CD8-positive, alpha-beta memory T cell (primary cell): ENCODE data around the gene PLCB2. TPM values are rescaled to one million over a fixed set of nuclear protein-coding genes. Genes with fewer than 3 reads are reported as not detected.

ENCODE experiments used
- CTCF ChIA-PET: fragments of 350-600 bp; sonication (Branson Sonifier 250); formaldehyde crosslinking; loops from one replicate; lab custom pipeline; 2021; ENCODE audit warnings: antibody characterized with exemption; lab: Charles Lee
- POLR2A ChIA-PET: fragments of 350-600 bp; sonication (Branson Sonifier 250); formaldehyde crosslinking; loops from one replicate; lab custom pipeline; 2021; ENCODE audit warnings: antibody characterized with exemption; lab: Charles Lee
- DNase-seq, 5 donors: peaks; one replicate each; pipeline versions ENCODE4 v3.0.0 to v3.0.0-alpha.2; 2020 to 2022; ENCODE audit warnings: mixed read lengths in 1 of 5
- H3K27ac ChIP-seq: one replicate; pipeline ENCODE4 v1.7.0; 2013; ENCODE audit warnings: low read depth, mild to moderate bottlenecking, low read length, moderate library complexity
- H3K27me3 ChIP-seq: 2 replicates; pipeline ENCODE4 v1.7.0; 2013; ENCODE audit warnings: low read length, mild to moderate bottlenecking; ENCODE audit not compliant: insufficient read depth, poor library complexity, severe bottlenecking
- H3K36me3 ChIP-seq: 2 replicates; pipeline ENCODE4 v1.7.0; 2013; ENCODE audit warnings: mild to moderate bottlenecking, low read length, moderate library complexity; ENCODE audit not compliant: insufficient read depth
- H3K4me1 ChIP-seq: 2 replicates; pipeline ENCODE4 v1.7.0; 2013; ENCODE audit warnings: mild to moderate bottlenecking, low read length, moderate library complexity; ENCODE audit not compliant: insufficient read depth
- H3K4me3 ChIP-seq: 2 replicates; pipeline ENCODE4 v1.7.0; 2013; ENCODE audit warnings: mild to moderate bottlenecking, low read length
- H3K9me3 ChIP-seq: 2 replicates; pipeline ENCODE4 v1.7.0; 2013; ENCODE audit warnings: mild to moderate bottlenecking, low read length
- H3K27ac Mint-ChIP-seq, 8 donors: one replicate each; pipeline ENCODE4 v1.8.0; 2020 to 2021; ENCODE audit warnings: mixed read lengths in 8 of 8, mild to moderate bottlenecking in 6 of 8, inconsistent platforms in 3 of 8, moderate library complexity in 3 of 8
- H3K27me3 Mint-ChIP-seq, 2 donors: one replicate each; pipeline ENCODE4 v1.8.0; 2020 to 2021; ENCODE audit warnings: mixed read lengths in 2 of 2, mild to moderate bottlenecking in 1 of 2, moderate library complexity in 1 of 2
- H3K36me3 Mint-ChIP-seq, 3 donors: one replicate each; pipeline ENCODE4 v1.8.0; 2020 to 2021; ENCODE audit warnings: mixed read lengths in 3 of 3, inconsistent platforms in 1 of 3, mild to moderate bottlenecking in 1 of 3
- H3K4me1 Mint-ChIP-seq, 3 donors: one replicate each; pipeline ENCODE4 v1.8.0; 2020 to 2021; ENCODE audit warnings: mixed read lengths in 3 of 3, inconsistent platforms in 1 of 3, mild to moderate bottlenecking in 1 of 3
- H3K4me3 Mint-ChIP-seq, 7 donors: one replicate each; pipeline ENCODE4 v1.8.0; 2020 to 2021; ENCODE audit warnings: mixed read lengths in 7 of 7, mild to moderate bottlenecking in 6 of 7, moderate library complexity in 4 of 7, inconsistent platforms in 2 of 7
- H3K9me3 Mint-ChIP-seq, 5 donors: one replicate each; pipeline ENCODE4 v1.8.0; 2020 to 2022; ENCODE audit warnings: mixed read lengths in 5 of 5, mild to moderate bottlenecking in 3 of 5, moderate library complexity in 2 of 5, inconsistent platforms in 1 of 5
- polyA plus RNA-seq: library from polyadenylated mRNA; unstranded; fragments of 300-500 nt; fragmentation: Illumina TruSeq; gene quantifications from one replicate; pipeline ENCODE4 v1.2.3, GENCODE V29; 2021
- total RNA-seq, 2 experiments: library from RNA; stranded (reverse); gene quantifications; one replicate each; pipeline ENCODE4 v1.2.3, GENCODE V29; 2021

Gene PLCB2
- total and polyA plus RNA-seq, 3 experiments from 2014 or later = 34.8 to 57.7 (median 57.3) TPM

DNA sequence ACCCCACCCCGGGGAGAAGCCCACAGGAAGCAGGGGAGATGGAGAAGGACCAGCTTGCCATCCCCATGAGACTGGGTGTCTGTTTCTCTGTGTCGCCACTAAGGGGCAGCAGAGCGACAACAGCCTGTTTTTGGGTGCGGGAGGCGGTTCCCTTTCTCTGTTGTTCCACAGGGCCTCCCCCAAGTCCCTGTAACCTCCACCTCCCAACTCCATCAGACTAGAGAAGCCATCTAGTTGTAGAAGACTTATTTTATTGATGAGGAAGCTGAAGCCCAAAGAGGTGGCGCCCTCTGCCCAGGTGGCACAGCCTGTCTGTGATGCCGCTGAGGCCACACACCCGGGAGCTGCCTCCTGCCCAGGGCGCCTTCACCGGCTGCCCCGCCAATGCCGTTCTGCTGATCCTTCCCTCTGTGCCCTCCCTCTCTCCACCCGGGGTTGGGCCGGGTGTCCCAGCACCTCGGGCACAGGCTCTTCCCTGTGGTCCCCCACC lies 36.9 kb upstream of the PLCB2 start:
- no peaks in the 10 kb centered on the region for H3K27me3 Mint-ChIP-seq
- peaks cover 8% of the 10 kb centered on the region for H3K4me1 ChIP-seq
- no peaks in the 10 kb centered on the region for H3K4me1 Mint-ChIP-seq
- peak overlapping the region in 1 of 8 donors; percentile 43 for H3K27ac Mint-ChIP-seq
- H3K27ac ChIP-seq = no peak overlapping the region
- DNase-seq = peak; percentile 51 to 76 (median 62)
- ChIA-PET POLR2A (interaction anchor here (0.7 to 1.0 kb wide), 2 partner anchors 19 to 78 kb away, joined by 3 read pairs; no protein-coding TSS in a partner anchor), CTCF (interaction anchor here (0.7 to 12.4 kb wide), 33 partner anchors 9 to 573 kb away, joined by 3 to 268 read pairs (median 5); partner anchors contain the start of genes BAHD1, DISP2, INAFM2 and IVD)
- no peaks in the 10 kb centered on the region for H3K9me3 Mint-ChIP-seq
- H3K9me3 ChIP-seq = no peaks in the 10 kb centered on the region
- no peak overlapping the region for H3K4me3 ChIP-seq
- H3K36me3 Mint-ChIP-seq = no peaks in the 10 kb centered on the region
- H3K27me3 ChIP-seq = no peaks in the 10 kb centered on the region
- no peaks in the 10 kb centered on the region for H3K36me3 ChIP-seq
- no peak overlapping the region for H3K4me3 Mint-ChIP-seq

- peak overlapping the region in 1 of 8 donors; percentile 43 for H3K27ac Mint-ChIP-seq
Measured at GRCh38 chr15:40344217-40344616, 36.5 kb upstream of the PLCB2 start.

GRCh38 chr15:40343512-40343911 lies 35.8 kb upstream of the PLCB2 start:
- no peaks in the 10 kb centered on the region for H3K9me3 ChIP-seq
- peaks cover 8% of the 10 kb centered on the region for H3K4me1 ChIP-seq
- H3K27ac Mint-ChIP-seq = no peak overlapping the region
- H3K4me3 ChIP-seq = no peak overlapping the region
- H3K4me1 Mint-ChIP-seq = no peaks in the 10 kb centered on the region
- H3K27me3 Mint-ChIP-seq = no peaks in the 10 kb centered on the region
- H3K36me3 ChIP-seq = no peaks in the 10 kb centered on the region
- no peak overlapping the region for H3K4me3 Mint-ChIP-seq
- ChIA-PET POLR2A (no interaction called here), CTCF (interaction anchor here (1.3 to 12.4 kb wide), 18 partner anchors 8 to 126 kb away, joined by 3 to 268 read pairs (median 12); partner anchors contain the start of genes BAHD1, DISP2, INAFM2 and IVD)
- no peaks in the 10 kb centered on the region for H3K36me3 Mint-ChIP-seq
- no peaks in the 10 kb centered on the region for H3K9me3 Mint-ChIP-seq
- no peak for DNase-seq
- H3K27ac ChIP-seq = no peak overlapping the region
- no peaks in the 10 kb centered on the region for H3K27me3 ChIP-seq

More at GRCh38 chr15:40344217-40344616, 36.5 kb upstream of the PLCB2 start:
- Mint-ChIP-seq H3K27me3 (no peaks in the 10 kb centered on the region), H3K36me3 (no peaks in the 10 kb centered on the region), H3K4me3 (no peak overlapping the region), H3K9me3 (no peaks in the 10 kb centered on the region), H3K4me1 (no peaks in the 10 kb centered on the region)
- Histone ChIP-seq H3K36me3 (no peaks in the 10 kb centered on the region), H3K27ac (no peak overlapping the region), H3K27me3 (no peaks in the 10 kb centered on the region), H3K4me1 (peaks cover 8% of the 10 kb centered on the region), H3K4me3 (no peak overlapping the region), H3K9me3 (no peaks in the 10 kb centered on the region)
- ChIA-PET CTCF (interaction anchor here (0.7 to 12.4 kb wide), 32 partner anchors 8 to 163 kb away, joined by 3 to 268 read pairs (median 5); partner anchors contain the start of genes BAHD1, DISP2, INAFM2 and IVD), POLR2A (interaction anchor here (1.0 kb wide), 1 partner anchor 78 kb away, joined by 3 read pairs; no protein-coding TSS in a partner anchor)
- DNase-seq = no peak

DNA sequence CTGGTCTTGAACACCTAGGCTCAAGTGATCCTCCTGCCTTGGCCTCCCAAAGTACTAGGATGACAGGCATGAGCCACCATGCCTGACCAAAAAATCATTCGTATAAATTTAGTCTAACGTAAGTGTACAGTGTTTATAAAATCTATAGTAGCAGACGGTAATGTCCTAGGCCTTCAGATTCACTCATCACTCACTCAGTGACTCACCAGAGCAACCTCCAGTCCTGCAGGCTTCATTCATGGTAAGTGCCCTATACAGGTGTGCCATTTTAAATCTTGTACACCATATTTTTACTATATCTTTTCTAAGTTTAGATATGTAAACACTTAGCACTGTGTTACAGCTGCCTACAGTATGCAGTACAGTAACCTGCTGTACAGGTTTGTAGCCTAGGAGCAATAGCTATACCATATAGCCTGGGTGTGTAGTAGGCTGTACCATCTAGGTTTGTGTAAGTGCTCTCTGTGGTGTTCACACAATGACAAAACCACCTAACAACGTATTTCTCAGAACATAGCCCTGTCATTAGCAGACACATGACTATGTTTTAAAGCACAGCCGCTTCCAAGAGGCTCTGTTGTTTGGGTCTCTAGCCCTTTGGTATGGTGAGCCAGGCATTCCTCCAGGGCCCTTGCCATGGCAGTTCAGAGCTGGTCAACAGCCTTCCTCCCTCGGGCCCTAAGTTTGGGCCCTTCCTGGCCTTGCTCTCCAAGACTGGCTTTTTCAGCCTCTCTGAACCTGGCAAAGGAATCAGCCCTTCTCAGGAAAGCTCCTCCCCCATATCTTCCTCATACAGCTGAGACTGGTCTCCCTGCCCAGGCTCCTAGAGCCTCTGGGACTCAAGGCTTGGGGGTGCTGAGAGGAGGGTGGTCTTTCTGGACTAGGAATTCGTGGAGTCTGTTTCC lies 34.9 kb upstream of the PLCB2 start:
- H3K9me3 Mint-ChIP-seq = no peaks in the 10 kb centered on the region
- ChIA-PET CTCF (interaction anchor here (1.2 to 12.4 kb wide), 11 partner anchors 12 to 80 kb away, joined by 3 to 268 read pairs (median 32); partner anchors contain the start of genes DISP2, INAFM2, IVD and PLCB2), POLR2A (no interaction called here)
- H3K27me3 Mint-ChIP-seq = peaks cover 2 to 4% of the 10 kb centered on the region in 2 donors
- Histone ChIP-seq H3K27ac (no peak overlapping the region), H3K36me3 (no peaks in the 10 kb centered on the region), H3K4me3 (no peak overlapping the region), H3K27me3 (no peaks in the 10 kb centered on the region), H3K4me1 (peaks cover 16% of the 10 kb centered on the region), H3K9me3 (no peaks in the 10 kb centered on the region)
- H3K27ac Mint-ChIP-seq = no peak overlapping the region
- no peak for DNase-seq
- no peaks in the 10 kb centered on the region for H3K36me3 Mint-ChIP-seq
- no peak overlapping the region for H3K4me3 Mint-ChIP-seq
- peaks cover 2 to 7% (median 4%) of the 10 kb centered on the region in 3 donors for H3K4me1 Mint-ChIP-seq

GRCh38 chr15:40340740-40341400 lies 33.1 kb upstream of the PLCB2 start, which contains the start of gene CCDC9B:
TSS of gene CCDC9B (minus strand) at chr15:40340939. CDS start at chr15:40340819, 120 bp downstream.
- ChIA-PET POLR2A (no interaction called here), CTCF (interaction anchor here (0.9 to 12.4 kb wide), 10 partner anchors 12 to 100 kb away, joined by 3 to 268 read pairs (median 26); partner anchors contain the start of genes BAHD1, INAFM2 and PLCB2)
- Histone ChIP-seq H3K36me3 (no peaks in the 10 kb centered on the region), H3K4me1 (peaks cover 16% of the 10 kb centered on the region), H3K9me3 (no peaks in the 10 kb centered on the region), H3K27me3 (no peaks in the 10 kb centered on the region), H3K27ac (no peak within 1 kb of the TSS), H3K4me3 (no peak within 1 kb of the TSS)
- H3K4me3 Mint-ChIP-seq = no peak within 1 kb of the TSS
- H3K4me1 Mint-ChIP-seq = peaks cover 4 to 7% (median 4%) of the 10 kb centered on the region in 3 donors
- H3K36me3 Mint-ChIP-seq = no peaks in the 10 kb centered on the region
- peak within 1 kb of the TSS in 1 of 8 donors; percentile 32 for H3K27ac Mint-ChIP-seq
- DNase-seq = no peak
- H3K27me3 Mint-ChIP-seq = peaks cover 2 to 4% of the 10 kb centered on the region in 2 donors
- H3K9me3 Mint-ChIP-seq = no peaks in the 10 kb centered on the region

DNA sequence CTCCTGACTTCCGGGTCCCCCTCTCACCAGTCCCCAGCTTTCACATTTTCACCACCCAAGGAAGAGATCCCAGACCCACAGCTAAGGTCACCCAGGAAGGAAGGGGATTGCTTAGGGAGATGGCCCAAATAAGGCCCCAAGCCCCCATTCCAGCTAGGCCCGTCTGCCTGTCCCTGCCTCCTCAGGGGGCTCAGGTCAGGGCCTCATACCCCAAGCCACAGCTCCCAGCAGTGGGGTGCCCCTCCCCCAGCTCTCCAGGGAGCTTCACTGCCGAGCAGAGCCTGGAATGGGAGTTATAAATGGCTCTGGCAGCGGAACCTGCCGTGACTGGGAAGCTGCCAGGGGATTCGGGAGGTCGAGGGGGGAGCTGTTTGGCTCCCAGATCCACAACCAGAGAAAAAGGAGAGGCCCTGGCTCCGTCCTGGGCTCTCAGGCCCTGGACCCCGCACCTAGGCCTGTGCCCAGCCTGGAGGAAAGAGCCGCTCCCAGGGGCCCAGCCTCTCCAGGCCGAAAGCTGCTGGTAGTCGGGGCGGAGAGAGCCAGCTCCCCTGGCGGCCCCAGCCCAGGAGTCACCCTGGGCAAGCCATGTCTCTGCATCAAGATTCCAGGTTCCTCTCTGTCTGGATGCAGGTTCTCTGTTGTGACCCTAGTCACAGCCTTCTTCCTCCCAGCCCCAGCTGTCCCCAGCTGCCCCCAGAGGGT lies 32.5 kb upstream of the PLCB2 start:
- H3K36me3 ChIP-seq = no peaks in the 10 kb centered on the region
- DNase-seq = no peak
- Mint-ChIP-seq H3K36me3 (no peaks in the 10 kb centered on the region), H3K9me3 (no peaks in the 10 kb centered on the region), H3K4me3 (no peak overlapping the region), H3K4me1 (peaks cover 4 to 7% (median 4%) of the 10 kb centered on the region in 3 donors), H3K27me3 (peaks cover 2 to 4% of the 10 kb centered on the region in 2 donors), H3K27ac (no peak overlapping the region)
- H3K4me3 ChIP-seq = no peak overlapping the region
- no peaks in the 10 kb centered on the region for H3K9me3 ChIP-seq
- H3K4me1 ChIP-seq = peaks cover 16% of the 10 kb centered on the region
- POLR2A ChIA-PET = no interaction called here
- CTCF ChIA-PET = interaction anchor here (0.6 to 12.4 kb wide), 11 partner anchors 11 to 113 kb away, joined by 3 to 268 read pairs (median 11); partner anchors contain the start of genes BAHD1, INAFM2 and PLCB2
- H3K27me3 ChIP-seq = no peaks in the 10 kb centered on the region
- H3K27ac ChIP-seq = no peak overlapping the region

- no peak overlapping the region for H3K4me3 Mint-ChIP-seq
- CTCF ChIA-PET = interaction anchor here (0.6 to 12.4 kb wide), 12 partner anchors 11 to 112 kb away, joined by 3 to 268 read pairs (median 12); partner anchors contain the start of genes ANKRD63, BAHD1, INAFM2 and IVD
- H3K4me1 ChIP-seq = peaks cover 16% of the 10 kb centered on the region
Measured at GRCh38 chr15:40339621-40339945, 31.8 kb upstream of the PLCB2 start.

More at GRCh38 chr15:40339621-40339945, 31.8 kb upstream of the PLCB2 start:
- H3K36me3 ChIP-seq = no peaks in the 10 kb centered on the region
- no peak overlapping the region for H3K4me3 ChIP-seq
- Mint-ChIP-seq H3K4me1 (peaks cover 4 to 7% (median 4%) of the 10 kb centered on the region in 3 donors), H3K36me3 (no peaks in the 10 kb centered on the region), H3K9me3 (no peaks in the 10 kb centered on the region), H3K27ac (no peak overlapping the region), H3K27me3 (peaks cover 2 to 4% of the 10 kb centered on the region in 2 donors)
- H3K27ac ChIP-seq = no peak overlapping the region
- H3K9me3 ChIP-seq = no peaks in the 10 kb centered on the region
- no peaks in the 10 kb centered on the region for H3K27me3 ChIP-seq
- POLR2A ChIA-PET = no interaction called here
- no peak for DNase-seq
